Measurements from ENCODE around the gene SDHB.
A peak's percentile ranks its signal among the peaks of the same experiment; 100 is the strongest.

The SDHB gene

GRCh38 chr1:17053685-17054410 is at the start of gene SDHB:
SDHB (minus strand) TSS chr1:17054032; CDS start chr1:17054019, 13 bp downstream.
- DNase-seq = peak; percentile 99

- DNase-seq = no peak
Observed at GRCh38 chr1:17102232-17102631, 48.4 kb upstream of the SDHB start.

GRCh38 chr1:17101261-17101660 is 47.4 kb upstream of the SDHB start:
- no peak for DNase-seq

- DNase-seq = no peak
Observed at GRCh38 chr1:17099616-17100340, 45.9 kb upstream of the SDHB start.

GRCh38 chr1:17098446-17099317 is 44.9 kb upstream of the SDHB start:
- DNase-seq = no peak

- no peak for DNase-seq
Observed at GRCh38 chr1:17097787-17098186, 44.0 kb upstream of the SDHB start.

GRCh38 chr1:17097147-17097546 is 43.3 kb upstream of the SDHB start:
- no peak for DNase-seq

GRCh38 chr1:17096584-17096983 is 42.8 kb upstream of the SDHB start:
- no peak for DNase-seq

- DNase-seq = no peak
Observed at GRCh38 chr1:17095141-17095540, 41.3 kb upstream of the SDHB start.

- no peak for DNase-seq
Observed at GRCh38 chr1:17094664-17095063, 40.8 kb upstream of the SDHB start.

- no peak for DNase-seq
Observed at GRCh38 chr1:17093822-17094393, 40.1 kb upstream of the SDHB start.

GRCh38 chr1:17091252-17091651 is 37.4 kb upstream of the SDHB start:
- no peak for DNase-seq

- DNase-seq = no peak
Observed at GRCh38 chr1:17089506-17089905, 35.7 kb upstream of the SDHB start.

- no peak for DNase-seq
Observed at GRCh38 chr1:17086751-17087150, 32.9 kb upstream of the SDHB start.

- DNase-seq = no peak
Observed at GRCh38 chr1:17084787-17085186, 31.0 kb upstream of the SDHB start.

- no peak for DNase-seq
Observed at GRCh38 chr1:17082761-17083160, 28.9 kb upstream of the SDHB start.

GRCh38 chr1:17081439-17081838 is 27.6 kb upstream of the SDHB start:
- DNase-seq = no peak

- no peak for DNase-seq
Observed at GRCh38 chr1:17080880-17081279, 27.0 kb upstream of the SDHB start.

GRCh38 chr1:17080085-17080759 is 26.4 kb upstream of the SDHB start:
- DNase-seq = no peak

GRCh38 chr1:17078991-17079868 is 25.4 kb upstream of the SDHB start:
- no peak for DNase-seq

GRCh38 chr1:17075470-17076255 is 21.8 kb upstream of the SDHB start:
- no peak for DNase-seq
